Mesodermal cell (in vitro differentiated cells): Measurements from ENCODE around the gene P2RX4. TPM values are rescaled to one million over a fixed set of nuclear protein-coding genes. Genes with fewer than 3 reads are reported as not detected.
"Not testable (repeated sequence)": the region's sequence is repeated elsewhere in the genome, so short reads cannot be mapped to it uniquely, and the experiment has no call there.

Experiments
- H3K27ac ChIP-seq: 2 replicates; pipeline ENCODE4 v1.7.0; 2013; ENCODE audit warnings: mild to moderate bottlenecking, low read depth, low read length, moderate library complexity; ENCODE audit not compliant: severe bottlenecking
- H3K36me3 ChIP-seq: 2 replicates; pipeline ENCODE4 v1.7.1; 2013; ENCODE audit warnings: mild to moderate bottlenecking, low read length, moderate library complexity; ENCODE audit not compliant: control insufficient read depth, insufficient read depth
- H3K4me1 ChIP-seq: one replicate; pipeline ENCODE4 v1.7.1; 2013; ENCODE audit warnings: mild to moderate bottlenecking, low read length; ENCODE audit not compliant: insufficient read depth, control insufficient read depth, poor library complexity, severe bottlenecking
- H3K4me3 ChIP-seq: 2 replicates; pipeline ENCODE4 v1.7.0; 2013; ENCODE audit warnings: low read length, control low read depth, mild to moderate bottlenecking; ENCODE audit not compliant: insufficient read depth, poor library complexity, severe bottlenecking; ENCODE audit errors: extremely low read depth
- H3K9me3 ChIP-seq: 2 replicates; pipeline ENCODE4 v1.7.1; 2013; ENCODE audit warnings: mild to moderate bottlenecking, low read length, moderate library complexity; ENCODE audit not compliant: control insufficient read depth
- WGBS, 2 experiments: methylation state at CpG; one replicate each; pipeline ENCODE4 v1.1.5; 2013; ENCODE audit warnings: missing lambda C conversion rate in 2 of 2; ENCODE audit not compliant: insufficient coverage in 2 of 2; 5-methylcytosine and 5-hydroxymethylcytosine counted together
- polyA plus RNA-seq, 2 experiments: library from polyadenylated mRNA; stranded (reverse); fragments of 50-300 nt; gene quantifications; one replicate each; pipeline ENCODE4 v1.2.3, GENCODE V29; 2013

The P2RX4 gene, protein sequence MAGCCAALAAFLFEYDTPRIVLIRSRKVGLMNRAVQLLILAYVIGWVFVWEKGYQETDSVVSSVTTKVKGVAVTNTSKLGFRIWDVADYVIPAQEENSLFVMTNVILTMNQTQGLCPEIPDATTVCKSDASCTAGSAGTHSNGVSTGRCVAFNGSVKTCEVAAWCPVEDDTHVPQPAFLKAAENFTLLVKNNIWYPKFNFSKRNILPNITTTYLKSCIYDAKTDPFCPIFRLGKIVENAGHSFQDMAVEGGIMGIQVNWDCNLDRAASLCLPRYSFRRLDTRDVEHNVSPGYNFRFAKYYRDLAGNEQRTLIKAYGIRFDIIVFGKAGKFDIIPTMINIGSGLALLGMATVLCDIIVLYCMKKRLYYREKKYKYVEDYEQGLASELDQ
- polyA plus RNA-seq (2013, experiment 1 of 2), result 41.9 TPM
- 30.7 TPM for polyA plus RNA-seq (2013, experiment 2 of 2)

DNA sequence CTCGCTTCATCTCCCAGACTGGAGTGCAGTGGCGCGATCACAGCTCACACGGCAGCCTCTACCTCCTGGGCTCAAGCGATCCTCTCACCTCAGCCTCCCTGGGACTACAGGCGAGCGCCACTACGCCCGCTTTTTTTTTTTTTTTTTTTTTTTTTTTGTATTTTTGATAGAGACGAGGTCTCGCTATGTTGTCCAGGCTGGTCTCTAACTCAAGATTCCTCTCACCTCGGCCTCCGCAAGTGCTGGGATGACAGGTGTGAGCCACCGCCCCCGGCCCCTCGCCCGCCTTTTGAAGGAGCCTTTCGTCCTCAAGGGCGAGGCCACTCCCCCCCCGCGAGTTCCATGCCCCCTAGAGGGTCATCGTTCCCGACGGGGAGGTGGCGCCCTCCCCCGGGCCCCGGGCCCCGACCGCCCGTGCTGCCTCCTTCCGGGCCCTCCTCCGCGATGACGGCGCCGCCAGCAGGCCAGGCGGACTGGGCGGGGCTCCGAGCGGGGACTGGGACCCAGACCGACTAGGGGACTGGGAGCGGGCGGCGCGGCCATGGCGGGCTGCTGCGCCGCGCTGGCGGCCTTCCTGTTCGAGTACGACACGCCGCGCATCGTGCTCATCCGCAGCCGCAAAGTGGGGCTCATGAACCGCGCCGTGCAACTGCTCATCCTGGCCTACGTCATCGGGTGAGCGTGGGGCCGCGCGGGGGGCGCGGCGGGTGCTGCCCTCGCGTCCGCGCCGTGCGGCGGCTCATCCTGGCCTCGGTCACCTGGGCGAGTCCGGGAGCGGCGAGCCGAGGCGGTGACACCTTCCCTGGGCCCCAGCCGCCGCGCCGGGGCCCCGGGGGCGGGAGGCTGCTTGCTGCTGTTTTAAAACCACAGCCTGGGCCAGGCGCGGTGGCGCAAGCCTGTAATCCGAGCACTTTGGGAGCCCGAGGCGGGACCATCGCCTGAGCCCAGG lies at the start of gene P2RX4:
Gene P2RX4 (plus strand): TSS at position 506 of the 949 bp plus-strand sequence. CDS start 36 bp downstream, at position 542.
- 1 to 5% methylated on average over 58 to 88 of the region's 97 CpGs for WGBS, 2 experiments
- Histone ChIP-seq H3K4me3 (peak within 1 kb of the TSS; percentile 79), H3K36me3 (peaks cover 9% of the 10 kb centered on the region), H3K27ac (peak within 1 kb of the TSS; percentile 75), H3K4me1 (peaks cover 8% of the 10 kb centered on the region), H3K9me3 (no peaks in the 10 kb centered on the region)

DNA sequence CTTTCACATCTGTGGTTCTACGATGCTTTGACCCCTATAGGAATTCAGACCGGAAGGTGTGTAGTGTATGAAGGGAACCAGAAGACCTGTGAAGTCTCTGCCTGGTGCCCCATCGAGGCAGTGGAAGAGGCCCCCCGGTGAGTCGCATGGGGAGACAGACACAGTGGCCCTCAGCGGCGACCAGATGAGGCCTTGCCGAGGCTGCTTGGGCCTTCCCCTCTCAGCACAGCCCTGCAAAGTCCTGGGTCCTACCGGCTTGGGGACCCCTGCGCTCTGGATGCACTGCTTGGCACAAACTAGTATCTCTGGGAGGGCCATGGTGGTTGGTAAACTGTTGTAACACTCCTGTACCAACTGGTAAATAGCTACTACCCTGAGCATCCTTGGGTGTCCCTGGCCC lies 47.5 kb upstream of the P2RX4 start:
- Histone ChIP-seq H3K4me3 (no peak overlapping the region), H3K36me3 (no peaks in the 10 kb centered on the region)

DNA sequence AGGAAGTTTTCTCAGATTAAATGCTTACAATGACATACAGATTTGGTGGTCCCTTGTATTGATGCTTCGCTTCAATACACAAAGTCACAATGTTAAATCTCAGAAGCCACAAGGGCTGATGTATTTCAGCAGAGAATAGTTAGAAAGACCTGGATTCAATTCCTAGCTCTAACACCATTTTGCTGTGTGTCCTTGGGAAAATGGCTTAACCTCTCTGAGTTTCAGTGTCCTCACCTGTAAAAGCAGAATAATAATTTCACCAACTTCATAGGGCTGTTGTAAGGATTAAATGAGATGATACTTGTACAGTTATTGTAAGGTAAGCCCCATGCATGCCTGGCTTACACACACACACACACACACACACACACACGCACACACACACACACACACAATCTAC lies 46.9 kb upstream of the P2RX4 start:
- Histone ChIP-seq H3K4me3 (no peak overlapping the region), H3K27ac (no peak overlapping the region), H3K36me3 (no peaks in the 10 kb centered on the region), H3K4me1 (no peaks in the 10 kb centered on the region), H3K9me3 (no peaks in the 10 kb centered on the region)
- WGBS, 2 experiments, result no CpG with 5 or more reads among the region's 2 CpGs

More for the DNA sequence above, 47.5 kb upstream of the P2RX4 start:
- WGBS, 2 experiments, result 86 to 89% methylated on average over 8 to 9 of the region's 10 CpGs
- H3K4me1 ChIP-seq, result no peaks in the 10 kb centered on the region
- no peaks in the 10 kb centered on the region for H3K9me3 ChIP-seq
- H3K27ac ChIP-seq, result no peak overlapping the region

DNA sequence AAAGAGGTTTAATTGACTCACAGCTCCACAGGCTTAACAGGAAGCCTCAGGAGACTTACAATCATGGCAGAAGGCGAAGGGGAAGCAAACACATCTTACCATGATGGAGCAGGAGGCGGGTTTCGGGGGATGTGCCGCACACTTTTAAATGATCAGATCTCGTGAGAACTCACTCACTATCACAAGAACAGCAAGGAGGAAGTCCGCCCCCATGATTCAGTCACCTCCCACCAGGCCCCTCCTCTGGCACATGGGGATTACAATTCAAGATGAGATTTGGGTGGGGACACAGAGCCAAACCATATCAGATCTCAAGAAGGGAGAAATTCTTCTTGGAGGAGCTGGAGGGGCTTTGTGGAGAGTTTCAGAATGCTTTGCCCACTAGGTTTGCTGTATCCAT lies 45.1 kb upstream of the P2RX4 start:
- not testable (repeated sequence) for H3K27ac ChIP-seq, H3K36me3 ChIP-seq, H3K4me3 ChIP-seq, H3K4me1 ChIP-seq, H3K9me3 ChIP-seq
- WGBS, 2 experiments, result 96 to 100% methylated on average over 6 of the region's 6 CpGs

DNA sequence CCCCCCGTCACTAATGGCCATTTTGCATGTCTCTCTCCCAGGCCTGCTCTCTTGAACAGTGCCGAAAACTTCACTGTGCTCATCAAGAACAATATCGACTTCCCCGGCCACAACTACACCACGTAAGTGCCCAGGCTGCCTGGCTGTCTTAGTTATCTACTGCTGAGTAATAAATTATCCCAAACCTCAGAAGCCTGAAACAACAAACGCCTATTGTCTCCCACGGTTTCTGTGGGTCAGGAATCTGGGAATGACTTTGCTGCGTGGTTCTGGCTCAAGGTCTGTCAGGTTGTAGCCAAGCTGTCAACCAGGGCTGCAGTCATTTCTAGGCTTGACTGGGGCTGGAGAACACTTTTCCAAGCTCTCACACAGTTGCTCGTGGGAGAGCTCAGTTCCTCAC lies 44.6 kb upstream of the P2RX4 start:
- H3K9me3 ChIP-seq, result no peaks in the 10 kb centered on the region
- H3K36me3 ChIP-seq, result no peaks in the 10 kb centered on the region
- no peak overlapping the region for H3K4me3 ChIP-seq
- no peaks in the 10 kb centered on the region for H3K4me1 ChIP-seq
- H3K27ac ChIP-seq, result no peak overlapping the region
- 92 to 94% methylated on average over 9 of the region's 9 CpGs for WGBS, 2 experiments

DNA sequence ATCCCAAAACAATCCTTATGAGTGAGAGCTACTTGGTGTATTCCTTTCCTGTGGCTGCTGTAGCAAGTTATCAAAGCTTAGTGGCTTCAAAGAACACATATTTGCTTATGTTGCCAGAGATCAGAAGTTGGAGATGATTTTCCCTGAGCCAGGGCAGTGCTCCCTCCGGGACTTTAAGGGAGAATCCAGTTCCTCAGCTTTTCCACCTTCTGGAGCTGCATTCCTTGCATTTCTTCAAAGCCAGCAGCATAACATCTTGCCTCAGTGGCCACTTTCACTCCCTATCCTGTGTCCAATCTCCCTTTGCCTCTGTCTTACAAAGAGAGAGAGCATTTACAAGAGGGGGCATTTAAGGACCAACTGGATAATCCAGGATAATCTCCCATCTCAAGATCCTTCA lies 43.6 kb upstream of the P2RX4 start:
- no peaks in the 10 kb centered on the region for H3K36me3 ChIP-seq
- peaks cover 5% of the 10 kb centered on the region for H3K4me1 ChIP-seq
- 0% methylated on average over 1 of the region's 1 CpG for WGBS, 2 experiments
- no peaks in the 10 kb centered on the region for H3K9me3 ChIP-seq
- H3K27ac ChIP-seq, result no peak overlapping the region
- H3K4me3 ChIP-seq, result no peak overlapping the region

DNA sequence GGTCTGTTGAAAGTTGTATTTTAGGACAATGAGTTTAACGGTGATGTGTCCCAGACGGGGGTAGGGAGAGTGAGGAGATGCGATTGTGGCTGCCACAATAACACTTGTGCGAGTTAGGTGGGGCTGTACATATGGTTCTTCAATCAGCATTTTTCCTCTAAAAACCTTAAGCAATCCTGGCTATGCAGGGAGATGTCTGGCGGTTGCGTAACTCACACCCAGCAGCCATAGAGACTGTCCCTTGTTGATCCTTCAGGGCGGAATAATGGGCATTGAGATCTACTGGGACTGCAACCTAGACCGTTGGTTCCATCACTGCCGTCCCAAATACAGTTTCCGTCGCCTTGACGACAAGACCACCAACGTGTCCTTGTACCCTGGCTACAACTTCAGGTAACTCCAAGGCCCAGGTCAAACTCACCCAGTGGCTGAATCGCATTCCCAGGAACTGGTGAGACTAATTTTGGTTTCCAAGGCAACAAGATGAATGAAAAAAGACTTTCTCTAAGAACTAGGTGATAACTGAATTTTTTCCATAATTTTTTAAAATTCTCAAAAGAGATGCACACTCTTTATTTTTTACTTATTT lies 42.6 kb upstream of the P2RX4 start:
- no peaks in the 10 kb centered on the region for H3K9me3 ChIP-seq
- H3K4me1 ChIP-seq, result peaks cover 5% of the 10 kb centered on the region
- no peak overlapping the region for H3K4me3 ChIP-seq
- 84 to 90% methylated on average over 13 of the region's 14 CpGs for WGBS, 2 experiments
- no peak overlapping the region for H3K27ac ChIP-seq
- H3K36me3 ChIP-seq, result no peaks in the 10 kb centered on the region

DNA sequence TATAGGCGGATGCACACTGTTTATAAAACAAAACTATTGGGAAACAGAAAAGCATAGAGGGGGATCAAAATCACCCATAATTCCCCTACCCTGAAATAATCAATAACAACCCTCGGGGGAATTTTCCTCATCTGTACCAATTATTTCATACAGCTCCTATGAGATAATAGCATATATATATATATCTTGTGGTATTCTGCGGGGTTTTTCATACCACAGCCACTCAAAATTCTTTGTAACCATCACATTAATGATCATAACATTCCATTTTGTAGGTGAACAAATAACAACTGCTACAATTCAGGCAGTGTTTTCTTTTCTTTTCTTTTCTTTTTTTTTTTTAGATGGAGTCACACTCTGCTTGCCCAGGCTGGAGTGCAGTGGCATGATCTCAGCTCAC lies 42.0 kb upstream of the P2RX4 start:
- H3K4me3 ChIP-seq, result no peak overlapping the region
- H3K36me3 ChIP-seq, result no peaks in the 10 kb centered on the region
- WGBS, 2 experiments, result 60% methylated on average over 1 of the region's 3 CpGs; no CpG with 5 or more reads in 1 of the 2 experiments

DNA sequence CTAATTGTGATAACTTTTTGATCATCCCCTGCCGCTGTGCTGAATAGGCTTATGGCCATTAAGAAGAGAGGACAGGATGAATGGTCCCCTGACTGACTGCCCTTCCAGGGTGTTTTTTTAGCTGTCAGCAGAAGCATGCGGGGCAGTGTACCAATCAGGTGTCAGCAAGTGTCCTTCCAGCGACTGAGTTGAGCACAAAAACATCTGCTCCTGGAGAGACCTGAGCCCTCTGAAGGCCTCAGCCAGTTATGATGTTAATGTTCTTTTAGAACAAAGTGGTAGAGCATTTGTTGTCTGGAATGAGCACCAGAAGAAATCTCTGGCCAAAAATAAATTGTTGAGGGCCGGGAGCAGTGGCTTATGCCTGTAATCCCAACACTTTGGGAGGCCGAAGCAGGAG lies 39.8 kb upstream of the P2RX4 start:
- 59 to 62% methylated on average over 5 of the region's 5 CpGs for WGBS, 2 experiments

More for the DNA sequence above, 42.0 kb upstream of the P2RX4 start:
- Histone ChIP-seq H3K9me3 (no peaks in the 10 kb centered on the region), H3K27ac (no peak overlapping the region), H3K4me1 (peaks cover 5% of the 10 kb centered on the region)

DNA sequence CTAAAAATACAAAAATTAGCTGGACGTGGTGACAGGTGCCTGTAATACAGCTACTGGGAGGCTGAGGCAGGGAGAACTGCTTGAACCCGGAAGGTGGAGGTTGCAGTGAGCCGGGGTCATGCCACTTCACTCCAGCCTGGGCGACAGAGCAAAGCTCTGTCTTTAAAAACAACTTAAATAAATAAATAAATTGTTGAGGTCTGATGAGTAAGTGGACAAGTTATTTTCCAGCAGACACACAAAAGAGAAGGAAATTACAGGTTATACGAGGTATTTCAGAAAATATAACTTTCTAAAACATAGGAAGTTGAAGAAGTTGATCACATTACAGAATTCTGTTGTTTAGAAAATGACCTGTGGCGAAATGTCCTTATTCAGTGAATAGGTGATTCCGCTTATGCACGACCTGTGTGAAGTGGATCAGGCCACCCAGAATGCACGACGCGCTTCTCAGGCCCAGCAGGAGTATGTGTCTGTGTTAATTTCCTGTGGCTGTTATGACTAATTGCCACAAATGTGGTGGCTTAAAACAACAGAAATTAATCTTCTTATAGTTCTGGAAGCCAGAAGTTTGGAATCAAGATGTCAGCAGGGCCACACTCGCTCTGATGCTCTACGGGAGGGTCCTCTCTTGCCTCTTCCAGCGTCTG lies 39.2 kb upstream of the P2RX4 start:
- 85 to 88% methylated on average over 11 of the region's 14 CpGs for WGBS, 2 experiments
- no peaks in the 10 kb centered on the region for H3K36me3 ChIP-seq
- no peak overlapping the region for H3K27ac ChIP-seq
- no peak overlapping the region for H3K4me3 ChIP-seq
- H3K9me3 ChIP-seq, result no peaks in the 10 kb centered on the region
- H3K4me1 ChIP-seq, result peaks cover 10% of the 10 kb centered on the region

More for the DNA sequence above, 39.8 kb upstream of the P2RX4 start:
- Histone ChIP-seq H3K4me1 (peaks cover 7% of the 10 kb centered on the region), H3K27ac (no peak overlapping the region), H3K36me3 (no peaks in the 10 kb centered on the region), H3K4me3 (no peak overlapping the region), H3K9me3 (no peaks in the 10 kb centered on the region)
